Measurements from ENCODE around the gene ATXN10.

The ATXN10 gene

DNA sequence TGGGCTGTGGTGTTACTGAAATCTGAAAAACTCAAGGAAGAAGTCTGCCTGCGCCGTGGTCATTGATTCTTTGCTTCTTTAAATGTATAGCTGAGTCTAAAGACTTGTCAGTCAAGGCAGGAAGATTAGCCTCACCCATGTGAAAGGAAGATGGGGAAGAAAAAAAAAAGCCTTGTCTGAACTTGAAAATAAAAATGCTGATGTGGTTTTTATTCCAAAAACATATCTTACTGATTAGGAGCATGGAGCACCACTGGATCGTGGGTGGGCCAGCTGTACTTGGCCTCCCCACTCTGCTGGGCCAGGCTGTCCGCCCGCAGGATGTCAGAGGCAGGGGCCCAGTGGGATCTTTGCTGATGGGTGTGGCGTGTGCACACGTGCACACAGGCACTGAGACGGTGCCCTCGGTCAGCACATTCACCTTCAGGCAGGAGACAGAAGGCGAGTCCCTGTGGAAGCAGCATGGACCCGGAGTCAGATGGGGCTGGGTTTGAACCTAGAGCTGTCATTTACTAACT, 193.4 kb downstream of the ATXN10 start:
- no peak for DNase-seq

DNA sequence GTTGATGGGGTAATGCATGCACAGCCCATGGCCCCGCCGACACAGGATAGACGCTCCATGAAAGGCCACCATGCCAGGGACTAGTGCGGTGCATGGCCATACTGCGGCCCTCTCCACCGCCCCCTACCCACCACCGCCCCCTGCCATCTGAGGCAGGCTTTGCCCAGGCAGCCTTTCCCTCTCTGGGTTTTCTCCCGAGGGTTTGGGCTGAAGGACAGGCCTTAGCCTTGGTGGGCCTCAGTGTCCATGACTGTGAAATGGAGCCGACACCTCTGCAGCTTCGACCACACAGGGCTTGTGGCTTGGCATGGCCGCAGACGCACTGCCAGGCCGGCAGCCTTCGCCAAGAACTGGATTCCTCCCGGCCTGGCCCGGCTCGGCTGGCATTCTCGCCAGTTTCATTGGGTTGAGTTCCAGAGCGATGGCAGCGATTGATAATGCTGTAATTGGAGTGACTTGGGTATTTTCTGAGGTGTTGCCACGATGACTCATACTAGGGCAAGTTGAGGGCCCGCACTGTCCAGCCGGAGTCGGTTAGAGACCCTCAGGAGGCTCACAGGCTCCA, 194.0 kb downstream of the ATXN10 start:
- DNase-seq: no peak

DNA sequence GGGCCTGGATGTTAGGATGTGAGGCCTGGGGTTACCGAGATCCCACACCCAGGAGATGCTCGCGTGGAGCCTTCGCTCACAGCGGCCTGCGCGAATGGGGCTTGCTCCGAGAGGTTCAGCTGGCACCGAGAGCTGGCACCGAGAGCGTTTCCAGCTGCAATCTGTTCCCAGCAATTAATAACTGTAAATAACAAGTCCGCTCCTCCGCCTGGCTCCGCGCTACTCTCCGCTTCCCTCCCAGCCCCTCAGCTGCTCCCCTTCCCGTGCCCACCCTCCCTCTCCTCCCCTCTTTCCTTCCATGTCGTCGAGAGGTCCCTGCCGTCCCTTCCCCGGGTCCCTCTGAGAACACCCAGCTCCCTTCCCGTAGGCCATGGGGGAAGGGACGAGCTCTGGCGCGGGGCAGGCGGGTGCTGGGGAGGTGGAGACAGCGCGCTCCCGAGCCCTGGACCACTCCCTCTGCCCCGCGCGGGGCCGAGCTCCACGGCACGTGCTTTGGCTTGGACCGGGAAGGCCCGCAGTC, 194.6 kb downstream of the ATXN10 start:
- no peak for DNase-seq

DNA sequence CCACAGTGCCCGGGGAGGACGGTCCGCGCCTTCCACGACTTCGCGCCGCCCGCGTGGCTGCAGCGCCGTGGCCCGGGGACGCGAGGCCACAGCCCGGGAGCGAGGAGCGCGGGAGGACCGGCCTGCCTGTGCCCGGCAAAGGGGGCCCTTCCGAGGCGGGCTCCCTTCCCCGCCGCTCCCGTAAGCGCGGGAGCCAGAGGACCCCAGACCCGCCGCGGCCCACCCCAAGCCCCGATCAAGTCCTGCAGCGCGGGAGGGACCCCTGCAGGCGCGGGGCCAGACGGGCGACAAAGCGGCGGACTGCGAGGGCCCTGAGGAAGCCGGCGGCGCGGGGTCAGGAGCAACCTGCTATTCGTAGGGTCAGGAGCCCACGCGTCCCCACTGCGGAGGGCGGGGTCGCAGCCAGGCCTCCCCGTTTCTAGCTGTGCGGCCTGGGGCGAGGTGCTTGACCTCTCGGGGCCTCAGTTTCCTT, 195.0 kb downstream of the ATXN10 start:
- no peak for DNase-seq

DNA sequence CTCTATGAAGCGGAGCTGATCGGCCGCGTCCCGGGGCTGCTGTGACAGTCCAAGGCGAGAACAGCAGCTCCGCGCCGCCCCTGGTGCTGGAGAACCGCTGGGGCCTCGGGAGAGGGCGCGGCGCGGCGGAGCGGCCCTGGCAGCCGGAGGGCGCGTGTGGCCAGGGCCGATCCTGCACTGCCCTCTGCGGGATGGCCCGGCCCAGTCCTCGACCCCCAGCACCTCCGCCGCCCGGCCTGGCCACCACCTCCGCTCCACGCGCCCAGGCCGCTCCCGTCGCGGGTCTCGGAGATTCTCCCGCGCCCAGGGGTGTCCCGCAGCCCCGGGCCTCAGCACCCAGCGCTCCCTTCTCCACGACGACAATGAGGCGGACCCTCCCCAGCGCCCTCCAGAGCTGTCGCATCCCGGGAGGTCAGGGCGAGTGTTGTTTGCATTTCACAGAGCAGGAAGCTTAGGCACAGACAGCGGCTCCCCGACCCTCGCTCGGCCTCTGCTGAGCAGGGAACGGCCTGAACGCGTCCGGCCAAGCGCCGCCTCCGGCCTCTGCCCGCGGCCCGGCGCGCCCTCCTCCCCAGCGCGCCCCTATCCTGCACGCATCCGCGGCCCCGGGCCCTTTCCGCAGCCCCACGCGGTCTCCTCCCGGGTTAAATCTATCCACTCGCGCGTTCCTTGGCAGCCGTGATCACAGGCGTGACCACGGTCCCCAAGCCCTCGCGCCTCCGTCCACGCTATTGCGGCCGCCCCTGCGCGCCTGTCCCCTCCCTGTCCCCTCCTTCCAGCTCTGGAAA, 195.7 kb downstream of the ATXN10 start:
- no peak for DNase-seq

- DNase-seq: no peak
These were observed 196.4 kb downstream of the ATXN10 start for GRCh38 chr22:45867906-45868555.

- no peak for DNase-seq
These were observed 197.1 kb downstream of the ATXN10 start for GRCh38 chr22:45868571-45869339.

DNA sequence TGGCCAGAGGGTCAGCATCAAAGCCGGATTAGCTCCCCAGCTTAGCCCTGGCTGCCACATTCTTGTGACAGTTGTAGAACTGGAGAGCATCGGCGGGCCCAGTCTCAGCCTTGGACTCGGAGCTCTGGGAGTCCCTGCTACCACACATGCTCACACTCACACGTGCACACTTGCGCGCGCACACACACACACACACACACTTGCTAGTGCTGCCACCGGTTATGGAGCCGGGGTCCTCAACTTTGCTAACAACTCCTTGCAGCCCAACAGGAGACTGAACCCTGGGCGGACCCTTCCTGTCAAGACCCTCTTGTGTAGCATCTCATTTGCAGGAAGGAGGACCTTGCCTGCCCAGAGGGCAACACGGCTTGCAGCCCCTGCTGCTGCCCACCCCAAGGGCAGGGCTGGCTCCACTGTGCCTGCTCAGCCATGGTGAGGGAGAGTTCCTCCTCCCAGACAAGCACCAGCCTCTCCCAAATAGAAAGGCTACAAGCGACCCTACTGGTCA, 197.8 kb downstream of the ATXN10 start:
- DNase-seq: no peak

- DNase-seq: no peak
These were observed 198.4 kb downstream of the ATXN10 start for GRCh38 chr22:45870011-45870410.

- DNase-seq: no peak
These were observed 200.1 kb downstream of the ATXN10 start for GRCh38 chr22:45871721-45872120.

DNA sequence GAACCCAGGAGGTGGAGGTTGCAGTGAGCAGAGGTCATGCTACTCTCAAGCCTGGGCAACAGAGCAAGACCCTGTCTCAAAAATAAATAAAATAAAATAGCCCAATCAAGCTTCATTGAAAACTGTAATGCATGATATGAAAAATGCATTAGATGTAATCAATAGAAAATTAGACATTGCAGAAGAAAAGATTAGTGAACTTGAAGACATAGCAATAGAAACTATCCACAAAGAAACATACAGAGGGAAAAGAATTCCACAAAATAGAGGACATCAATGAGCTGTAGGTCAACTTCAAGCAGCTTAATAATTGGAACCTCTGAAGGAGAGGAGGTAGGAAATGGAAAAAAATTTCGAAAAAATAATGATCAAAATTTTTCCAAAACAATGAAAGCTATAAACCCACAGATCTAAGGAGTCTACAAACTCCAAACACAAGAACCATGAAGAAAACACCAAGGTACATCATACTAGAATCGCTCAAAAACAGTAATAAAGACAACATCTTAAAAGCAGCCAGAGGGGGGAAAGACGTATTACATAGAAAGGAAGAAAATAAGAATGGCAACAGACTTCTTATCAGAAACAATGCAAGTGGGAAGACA, 201.1 kb downstream of the ATXN10 start:
- DNase-seq: no peak

- no peak for DNase-seq
These were observed 204.8 kb downstream of the ATXN10 start for GRCh38 chr22:45876136-45877035.

GRCh38 chr22:45877036-45877380, 205.4 kb downstream of the ATXN10 start:
- no peak for DNase-seq

DNA sequence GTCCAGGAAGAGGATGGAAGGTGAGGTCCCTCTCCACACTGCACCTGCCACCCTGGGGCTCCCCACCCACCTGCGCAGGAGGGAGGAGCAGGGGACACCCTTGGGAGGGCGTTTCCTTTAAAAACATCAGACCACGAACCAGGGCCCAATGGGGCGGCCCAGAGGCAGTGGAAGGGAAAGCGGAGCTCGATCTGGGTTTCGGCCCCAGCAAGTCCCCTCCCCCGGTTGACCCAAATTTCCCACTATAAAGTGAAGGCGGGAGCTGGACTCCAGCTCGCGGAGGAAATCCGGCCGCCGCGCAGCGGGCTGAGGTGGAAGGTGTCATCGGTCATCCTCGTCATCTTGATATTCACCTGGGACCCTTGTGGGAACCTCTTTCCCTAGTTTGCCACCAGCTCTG, 206.0 kb downstream of the ATXN10 start:
- no peak for DNase-seq

- no peak for DNase-seq
These were observed 206.6 kb downstream of the ATXN10 start for GRCh38 chr22:45878051-45878781.

- DNase-seq: no peak
These were observed 207.4 kb downstream of the ATXN10 start for GRCh38 chr22:45878901-45879551.

GRCh38 chr22:45879552-45879949, 207.9 kb downstream of the ATXN10 start:
- no peak for DNase-seq

DNA sequence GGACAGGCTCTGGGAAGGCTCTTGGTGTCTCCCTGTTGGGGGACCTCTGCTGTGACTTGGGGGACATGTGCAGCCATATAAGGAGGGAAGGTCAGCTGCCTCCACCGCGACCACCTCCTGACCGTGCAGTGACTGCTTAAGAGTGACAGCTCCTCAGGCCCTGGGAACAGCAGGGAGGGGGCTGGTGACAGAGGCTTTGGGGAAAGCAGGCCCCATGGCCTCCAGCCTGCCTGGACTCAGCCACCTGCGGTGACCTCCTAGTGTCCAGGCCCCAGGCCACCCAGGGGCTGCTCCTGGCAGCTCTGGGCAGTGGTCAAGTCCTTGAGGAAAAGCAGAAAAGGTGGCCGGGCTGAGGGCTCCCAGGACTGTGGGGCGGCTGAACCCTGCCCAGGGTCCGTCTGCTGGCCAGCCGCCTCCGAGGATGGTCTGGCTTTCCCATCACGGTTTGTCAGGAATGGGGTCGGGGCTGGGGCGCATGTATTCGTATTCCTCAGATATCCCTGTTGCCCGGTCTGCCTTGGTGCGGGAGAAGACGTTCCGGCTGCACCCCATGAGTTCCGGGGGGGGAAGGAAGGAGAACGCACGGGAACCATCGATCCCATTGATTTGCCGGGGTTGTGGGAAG, 208.6 kb downstream of the ATXN10 start:
- no peak for DNase-seq
